HG02678 (cell line): Measurements from ENCODE around the gene TRIM56.
"Not testable (repeated sequence)": the region's sequence is repeated elsewhere in the genome, so short reads cannot be mapped to it uniquely, and the experiment has no call there.

Experiments used
- ATAC-seq: cut with Tn5 transposase; IDR thresholded peaks from one replicate; pipeline ENCODE4 v1.9.1; 2021; ENCODE audit warnings: mild to moderate bottlenecking, moderate library complexity; ENCODE audit not compliant: unreplicated experiment

The TRIM56 gene

GRCh38 chr7:101089876-101090275, 4.6 kb downstream of the TRIM56 start:
- no peak for ATAC-seq

GRCh38 chr7:101092266-101092905, 7.1 kb downstream of the TRIM56 start:
- ATAC-seq, result not testable (repeated sequence)

GRCh38 chr7:101093906-101094305, 8.6 kb downstream of the TRIM56 start:
- ATAC-seq, result no peak

DNA sequence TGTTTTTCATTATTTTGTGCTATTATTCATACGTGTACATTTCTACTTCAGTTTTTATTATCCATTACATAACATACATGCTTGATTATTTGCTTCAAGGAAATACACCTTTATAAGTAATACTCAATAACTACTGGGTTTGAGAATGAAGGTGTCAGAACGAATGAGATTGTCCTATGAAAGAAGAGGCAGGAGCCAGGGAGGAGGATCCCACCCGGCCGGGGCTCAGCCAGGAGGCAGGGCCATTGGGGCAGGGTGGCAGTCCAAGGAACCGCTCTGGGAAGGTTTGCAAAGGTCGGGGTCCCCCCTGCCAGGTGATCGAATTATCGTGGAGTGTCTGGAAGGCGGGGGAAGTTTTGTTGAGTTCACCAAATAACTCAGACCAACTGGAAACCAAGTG, 9.1 kb downstream of the TRIM56 start:
- ATAC-seq, result no peak

- ATAC-seq, result no peak
These were observed 9.6 kb downstream of the TRIM56 start for GRCh38 chr7:101094791-101095375.

- ATAC-seq, result no peak
These were observed 11.2 kb downstream of the TRIM56 start for GRCh38 chr7:101096331-101096956.

DNA sequence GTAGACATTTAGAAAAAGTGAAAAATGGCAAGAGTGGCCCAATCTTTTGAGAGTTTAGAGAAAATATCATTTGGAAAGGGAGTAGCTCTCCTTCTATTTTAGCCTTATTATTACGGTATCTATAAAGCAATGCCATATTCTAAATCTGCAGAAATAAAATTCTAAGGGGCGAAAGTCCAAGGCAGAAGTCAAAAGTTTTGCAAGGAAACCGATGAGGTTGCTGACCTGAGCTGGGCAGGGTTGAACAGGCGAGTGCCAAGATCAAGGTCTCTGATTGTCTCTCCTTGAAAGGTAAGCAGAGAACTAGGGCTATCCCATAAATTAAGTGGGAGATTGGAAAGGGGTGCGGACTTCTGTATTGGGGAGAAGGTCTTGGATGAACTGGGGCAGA, 11.7 kb downstream of the TRIM56 start:
- ATAC-seq, result no peak

DNA sequence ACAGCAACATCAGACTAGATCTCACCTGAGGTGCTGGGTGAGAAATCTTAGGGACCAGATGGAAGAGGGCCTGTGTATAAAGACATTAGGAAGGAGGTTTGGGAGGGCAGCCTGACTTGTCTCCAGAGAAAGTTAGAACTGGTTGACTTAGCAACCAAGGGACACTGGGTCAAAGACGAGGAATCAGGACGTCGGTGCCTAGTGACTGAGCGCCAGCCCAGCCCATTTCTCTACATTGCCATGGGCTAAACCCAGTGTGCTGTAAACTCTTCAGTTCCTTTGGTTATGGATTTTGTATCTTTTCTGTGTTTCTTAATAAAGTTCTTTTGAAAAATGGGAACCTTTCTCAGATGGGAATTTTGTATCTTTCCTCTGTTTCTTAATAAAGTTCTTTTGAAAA, 12.3 kb downstream of the TRIM56 start:
- ATAC-seq, result no peak

DNA sequence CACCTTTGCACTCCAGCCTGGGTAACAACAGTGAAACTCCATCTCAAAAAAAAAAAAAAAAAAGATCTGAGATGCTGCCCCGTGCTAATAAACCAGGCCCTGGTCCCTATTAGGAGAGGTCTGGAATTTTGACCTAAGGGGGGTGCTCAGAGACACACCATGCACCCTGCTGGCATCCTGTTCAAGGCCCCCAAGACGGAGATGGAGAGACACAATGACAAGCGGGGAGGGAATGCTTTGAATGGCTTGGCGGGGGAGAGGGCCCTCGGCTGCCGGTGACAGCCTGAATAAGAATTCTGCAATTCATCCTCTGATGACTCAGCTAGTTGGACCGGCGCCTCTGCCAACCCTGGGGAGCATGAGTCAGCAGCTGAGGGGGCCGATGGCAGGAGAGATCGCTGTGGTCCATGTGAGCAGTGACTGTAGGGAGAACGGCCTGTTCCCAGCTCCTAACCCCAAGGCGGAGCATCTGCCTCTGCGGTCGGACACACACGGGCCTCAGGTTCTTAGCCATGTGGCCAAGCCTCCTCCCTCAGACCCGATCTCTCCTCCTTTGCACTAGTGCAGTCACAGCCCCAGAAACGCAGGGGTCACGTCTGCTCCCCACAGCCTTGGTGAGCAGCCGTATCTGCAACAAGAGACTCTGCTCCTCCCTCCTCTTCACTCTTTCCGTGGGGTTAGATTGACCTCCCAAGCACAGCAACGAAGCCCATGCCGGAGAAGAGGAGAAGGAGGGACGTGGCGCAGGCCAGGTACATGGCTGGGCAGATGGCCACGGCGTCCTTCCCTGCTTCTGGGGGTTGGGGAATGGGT, 14.9 kb downstream of the TRIM56 start:
- no peak for ATAC-seq

DNA sequence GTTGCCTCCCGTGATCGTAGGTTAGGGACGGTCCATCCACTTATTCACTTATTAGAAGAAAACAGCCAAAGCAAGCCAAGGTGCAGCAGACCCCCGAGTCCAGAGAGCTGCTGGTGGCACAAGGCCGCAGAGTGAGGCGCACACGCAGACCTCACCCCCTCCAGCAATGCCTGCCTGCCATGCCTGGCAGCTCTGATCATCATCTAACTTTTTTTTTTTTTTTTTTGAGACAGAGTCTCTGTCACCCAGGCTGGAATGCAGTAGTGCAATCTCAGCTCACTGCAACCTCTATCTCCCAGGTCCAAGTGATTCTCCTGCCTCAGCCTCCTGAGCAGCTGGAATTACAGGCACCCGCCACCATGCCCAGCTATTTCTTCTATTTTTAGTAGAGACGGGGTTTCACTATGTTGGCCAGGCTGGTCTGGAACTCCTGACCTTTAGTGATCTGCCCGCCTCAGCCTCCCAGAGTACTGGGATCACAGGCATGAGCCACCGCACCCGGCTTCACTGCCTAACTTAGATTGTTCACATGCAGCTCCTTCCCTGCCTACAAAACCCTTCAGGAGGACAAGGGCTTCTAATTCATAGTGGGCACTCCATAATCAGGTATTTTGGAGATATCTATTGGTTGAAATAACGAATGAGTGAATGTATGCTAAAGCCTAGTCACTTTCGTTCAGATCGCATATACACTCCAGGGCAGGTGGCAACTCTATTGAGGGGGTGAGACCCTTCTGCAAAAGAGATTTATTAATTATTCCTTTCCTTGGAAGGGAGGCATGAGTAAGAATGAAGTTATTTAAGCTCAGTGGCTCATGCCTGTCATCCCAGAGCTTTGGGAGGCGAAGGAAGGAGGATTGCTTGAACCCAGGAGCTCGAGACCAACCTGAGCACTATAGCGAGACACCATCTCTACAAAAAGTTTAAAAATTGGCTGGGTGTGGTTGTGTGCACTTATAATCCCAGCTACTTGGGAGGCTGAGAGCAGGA, 15.9 kb downstream of the TRIM56 start:
- no peak for ATAC-seq

- no peak for ATAC-seq
These were observed 16.7 kb downstream of the TRIM56 start for GRCh38 chr7:101102026-101102425.

DNA sequence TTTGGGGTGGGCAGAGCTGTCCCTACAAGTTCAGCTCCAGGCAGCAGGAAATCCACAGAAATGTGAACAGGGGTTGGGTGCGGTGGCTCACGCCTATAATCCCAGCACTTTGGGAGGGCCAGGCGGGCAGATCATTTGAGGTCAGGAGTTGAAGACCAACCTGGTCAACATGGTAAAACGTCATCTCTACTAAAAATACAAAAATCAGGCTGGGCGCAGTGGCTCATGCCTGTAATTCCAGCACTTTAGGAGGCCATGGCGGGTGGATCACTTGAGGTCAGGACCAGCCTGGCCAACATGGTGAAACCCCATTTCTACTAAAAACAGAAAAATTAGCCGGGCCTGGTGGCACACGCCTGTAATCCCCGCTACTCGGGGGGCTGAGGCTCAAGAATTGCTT, 18.4 kb downstream of the TRIM56 start:
- not testable (repeated sequence) for ATAC-seq

GRCh38 chr7:101104193-101104713, 19.0 kb downstream of the TRIM56 start:
- ATAC-seq, result no peak

DNA sequence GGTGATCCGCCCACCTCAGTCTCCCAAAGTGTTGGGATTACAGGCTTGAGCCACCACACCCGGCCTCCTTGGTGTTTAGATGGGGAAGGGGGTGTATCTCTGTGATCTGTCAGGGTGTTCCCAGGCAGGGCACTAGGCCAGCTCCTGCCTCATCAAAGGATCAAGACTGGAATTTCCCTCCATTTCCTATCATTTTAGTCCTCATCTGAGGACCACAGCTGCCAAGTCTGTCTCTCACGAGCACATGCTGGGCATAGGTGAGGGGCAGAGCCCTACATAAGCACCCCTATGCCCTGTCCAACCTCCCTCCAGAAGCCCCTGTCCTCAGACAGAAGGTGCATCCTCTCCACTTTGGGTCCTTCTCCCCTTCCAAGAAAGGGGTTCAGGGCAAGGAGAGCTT, 19.5 kb downstream of the TRIM56 start:
- no peak for ATAC-seq

- ATAC-seq, result not testable (repeated sequence)
These were observed 20.0 kb downstream of the TRIM56 start for GRCh38 chr7:101105248-101105647.

- ATAC-seq, result no peak
These were observed 21.1 kb downstream of the TRIM56 start for GRCh38 chr7:101106386-101106785.

DNA sequence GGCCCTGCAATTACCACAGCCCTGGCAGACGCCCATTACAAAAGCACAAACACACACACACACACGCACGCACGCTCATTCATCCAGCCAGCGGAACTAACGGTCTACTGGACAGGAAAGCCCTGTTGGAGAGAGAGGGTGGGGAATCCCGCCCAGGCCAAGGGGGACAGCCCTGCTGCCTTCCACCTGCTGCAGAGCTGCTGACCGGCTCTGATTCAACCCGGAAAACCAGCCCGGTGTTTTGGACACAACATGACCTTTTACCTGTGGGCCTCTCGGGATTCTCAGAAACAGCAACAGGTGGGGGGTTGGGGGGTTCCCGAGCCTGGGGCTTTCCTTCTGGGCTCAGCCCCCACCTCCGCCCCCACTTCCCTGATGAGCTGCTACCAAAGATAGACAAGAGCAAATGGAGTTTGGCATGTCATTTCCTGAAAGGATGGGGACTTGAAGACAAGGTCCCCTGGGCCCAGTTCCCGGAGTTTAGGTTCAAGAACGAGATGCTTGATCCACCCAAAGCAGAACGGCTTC, 23.1 kb downstream of the TRIM56 start:
- no peak for ATAC-seq

DNA sequence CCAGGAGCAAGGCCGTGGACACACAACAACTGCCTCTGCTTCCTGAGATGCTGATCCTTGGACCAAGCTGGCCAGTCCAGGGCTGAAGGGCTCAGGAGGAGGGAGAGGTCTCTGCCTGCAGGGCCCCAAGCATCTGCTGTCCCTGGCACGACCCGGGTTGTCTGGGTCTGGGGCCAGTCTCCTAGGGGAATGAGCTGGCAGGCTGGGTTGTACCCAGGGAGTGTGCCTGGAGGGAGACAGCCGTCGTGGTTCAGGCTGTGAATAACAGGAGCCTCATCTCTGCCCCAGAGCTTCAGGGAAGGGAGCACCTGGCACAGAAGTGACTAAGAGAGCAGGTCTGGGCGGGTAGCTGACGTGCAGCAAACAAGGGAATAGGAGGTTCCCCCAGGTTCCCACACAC, 23.7 kb downstream of the TRIM56 start:
- ATAC-seq, result no peak

DNA sequence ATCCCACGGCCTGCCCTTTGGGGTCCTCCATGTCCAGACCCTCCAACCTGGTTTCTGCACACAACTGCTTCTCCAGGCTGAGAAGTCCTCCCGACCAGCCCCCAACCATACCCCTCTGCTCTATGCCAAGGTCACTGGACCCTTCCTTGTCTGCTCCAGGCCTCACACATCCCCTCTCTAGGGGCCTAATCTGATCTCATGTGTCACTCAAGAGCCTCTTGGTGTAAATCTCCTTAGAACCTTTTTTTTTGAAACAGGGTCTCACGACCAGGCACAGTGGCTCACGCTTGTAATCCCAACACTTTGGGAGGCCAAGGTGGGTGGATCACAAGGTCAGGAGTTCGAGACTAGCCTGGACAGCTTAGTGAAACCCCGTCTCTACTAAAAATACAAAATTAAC, 24.1 kb downstream of the TRIM56 start:
- ATAC-seq, result no peak

GRCh38 chr7:101111261-101111660, 26.0 kb downstream of the TRIM56 start:
- ATAC-seq, result no peak
